Urinary bladder (tissue), 4 donors: ENCODE measurements around the gene SUPT20H. TPM values are rescaled to one million over a fixed set of nuclear protein-coding genes. Genes with fewer than 3 reads are reported as not detected.
A peak's percentile ranks its signal among the peaks of the same experiment; 100 is the strongest.

Experiments used
- DNase-seq: peaks from one replicate; pipeline ENCODE4 v3.0.0-alpha.2; 2015; ENCODE audit errors: extremely low spot score
- H3K27ac ChIP-seq: one replicate; pipeline ENCODE4 v1.5.1; 2013; ENCODE audit warnings: low read depth, mild to moderate bottlenecking, moderate library complexity
- H3K36me3 ChIP-seq: one replicate; pipeline ENCODE4 v1.6.1; 2013; ENCODE audit warnings: mild to moderate bottlenecking, moderate library complexity; ENCODE audit not compliant: insufficient read depth
- H3K4me1 ChIP-seq: one replicate; pipeline ENCODE4 v1.6.1; 2013; ENCODE audit warnings: mild to moderate bottlenecking, moderate library complexity; ENCODE audit not compliant: insufficient read depth
- H3K4me3 ChIP-seq: one replicate; pipeline ENCODE4 v1.5.1; 2013; ENCODE audit warnings: low read depth, low read length
- WGBS: extraction: QIAGEN DNeasy Blood & Tissue Kit; methylation state at CpG from one replicate; pipeline ENCODE4 v1.1.7; 2013; 5-methylcytosine and 5-hydroxymethylcytosine counted together
- polyA plus RNA-seq: library from polyadenylated mRNA; stranded (reverse); fragments of 200-250 nt; gene quantifications from one replicate; pipeline ENCODE4 v1.2.3, GENCODE V29; 2013
- total RNA-seq: library from RNA; depleted of rRNA; stranded (reverse); fragments of >200 nt; gene quantifications from one replicate; pipeline ENCODE4 v1.2.3, GENCODE V29; 2014
- donor health status: healthy with polysubstance abuse.
- donor health status: healthy.

The SUPT20H gene
- total and polyA plus RNA-seq, 2 donors, result 30.3 to 153 TPM

DNA sequence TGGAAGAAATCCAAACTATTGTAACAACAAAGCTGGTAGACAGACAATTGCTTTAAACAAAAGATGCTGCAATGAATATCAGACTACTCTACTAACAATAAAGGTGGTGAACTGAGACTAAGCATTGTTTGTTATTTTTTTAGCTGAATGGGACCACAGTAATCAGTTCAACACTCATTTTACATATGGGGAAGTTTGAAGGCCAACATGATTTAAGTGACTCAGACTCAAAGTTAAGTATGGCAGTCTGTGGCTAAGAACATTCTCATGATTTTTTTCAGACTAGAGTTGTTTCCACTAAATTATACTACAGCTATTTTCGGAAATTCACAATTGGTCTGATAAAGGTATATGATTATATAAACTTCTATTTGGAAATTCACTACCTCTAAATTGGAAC is 48.5 kb downstream of the SUPT20H start:
- WGBS, result 42% methylated on average over 1 of the region's 1 CpG
- no peak for DNase-seq
- H3K4me1 ChIP-seq, result no peaks in the 10 kb centered on the region
- no peak overlapping the region for H3K4me3 ChIP-seq
- no peak overlapping the region for H3K27ac ChIP-seq
- H3K36me3 ChIP-seq, result peaks cover 2% of the 10 kb centered on the region

DNA sequence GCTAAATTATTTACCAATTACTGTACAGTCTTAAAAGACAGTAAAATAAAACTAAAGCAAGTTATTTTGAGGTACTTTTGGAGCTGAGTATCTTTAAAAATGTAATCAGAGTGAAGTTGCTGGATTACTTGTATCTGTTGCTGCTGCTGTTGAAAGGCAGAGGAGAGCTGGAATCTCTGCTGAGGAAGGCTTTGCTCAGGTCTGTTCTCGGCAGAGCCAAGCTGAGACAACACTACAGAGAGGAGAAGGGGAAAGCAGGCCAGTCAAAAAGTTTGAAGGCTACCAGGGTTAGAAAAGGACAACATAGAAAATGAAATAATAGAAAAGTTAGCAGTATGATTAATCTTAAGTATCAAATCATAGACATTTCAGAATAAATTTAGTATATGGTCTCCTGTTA is 49.1 kb downstream of the SUPT20H start:
- no peak overlapping the region for H3K27ac ChIP-seq
- no peaks in the 10 kb centered on the region for H3K4me1 ChIP-seq
- DNase-seq, result no peak
- WGBS, result 75% methylated on average over 1 of the region's 1 CpG
- H3K36me3 ChIP-seq, result peaks cover 2% of the 10 kb centered on the region
- H3K4me3 ChIP-seq, result no peak overlapping the region

DNA sequence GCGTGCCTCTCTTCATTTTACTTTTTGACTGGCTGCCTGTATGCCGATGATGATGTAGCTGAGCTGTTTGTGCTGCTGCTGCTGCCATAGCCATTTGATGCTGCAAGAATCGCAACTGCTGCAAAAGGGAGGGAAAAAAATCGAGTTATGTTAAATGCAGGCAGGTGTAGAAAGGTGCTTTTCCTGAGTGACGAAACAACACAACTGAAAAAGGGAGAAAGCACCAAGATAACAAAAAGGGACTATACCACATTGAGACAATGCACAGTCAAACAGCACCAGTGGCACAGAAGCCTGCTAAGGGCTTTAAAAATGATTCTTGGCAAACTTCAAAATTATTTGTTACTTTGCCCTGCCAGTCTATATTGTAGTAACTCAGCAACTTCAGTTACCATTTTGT is 49.8 kb downstream of the SUPT20H start:
- Histone ChIP-seq H3K27ac (no peak overlapping the region), H3K4me3 (no peak overlapping the region), H3K4me1 (no peaks in the 10 kb centered on the region), H3K36me3 (peaks cover 3% of the 10 kb centered on the region)
- DNase-seq, result no peak
- WGBS, result 93% methylated on average over 5 of the region's 5 CpGs

DNA sequence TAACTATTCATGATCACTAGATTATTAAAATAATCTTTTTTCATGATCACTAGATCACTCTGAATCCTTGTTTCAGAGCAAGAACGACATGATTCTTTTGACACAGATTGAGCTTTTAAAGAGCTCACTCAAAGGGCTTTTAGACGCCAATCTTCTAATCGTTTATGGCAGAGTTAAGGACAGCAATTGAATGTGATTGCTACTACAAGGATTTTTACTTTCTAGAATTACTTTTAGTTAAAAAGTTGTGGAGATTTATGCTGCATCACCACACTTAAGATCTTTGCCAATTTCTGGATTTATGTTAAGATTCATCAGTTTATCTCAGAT is 57.6 kb downstream of the SUPT20H start:
- 30% methylated on average over 3 of the region's 3 CpGs for WGBS
- Histone ChIP-seq H3K4me3 (no peak overlapping the region), H3K36me3 (peaks cover 1% of the 10 kb centered on the region), H3K4me1 (no peaks in the 10 kb centered on the region), H3K27ac (no peak overlapping the region)
- DNase-seq, result no peak

DNA sequence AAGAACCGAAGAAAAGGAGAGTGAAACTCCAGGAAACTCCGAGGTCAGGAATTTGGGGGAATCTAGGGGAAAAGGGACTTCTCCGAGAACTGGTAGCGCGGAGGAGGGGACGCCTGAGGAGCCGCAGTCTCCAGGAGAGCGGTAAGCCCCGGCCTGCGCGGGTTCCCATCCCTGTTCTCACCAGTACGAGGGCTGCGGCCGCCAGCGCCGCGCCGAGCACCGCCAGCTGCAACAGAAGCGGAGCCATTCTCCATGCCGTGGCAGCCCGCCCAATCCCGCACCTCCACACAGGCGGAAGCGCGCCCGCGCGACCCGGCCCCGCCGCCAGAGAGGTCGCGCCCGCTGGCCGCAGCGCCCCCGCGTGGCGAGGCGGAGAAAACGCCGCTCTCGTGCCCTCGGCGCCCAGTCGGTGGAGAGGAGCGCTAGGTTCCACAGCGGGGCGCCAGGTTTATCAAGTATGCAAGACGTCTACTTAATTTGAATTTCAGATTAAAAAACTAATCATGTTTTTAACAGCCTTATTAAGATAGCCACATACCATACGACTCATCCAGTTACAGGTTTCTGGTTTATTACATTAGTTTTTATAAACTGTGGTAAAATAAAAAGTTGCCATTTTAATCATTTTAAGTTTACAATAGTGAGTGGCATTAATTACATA is 60.3 kb downstream of the SUPT20H start, which contains the start of gene ALG5:
TSS of gene ALG5 (minus strand) at position 287 of the 661 bp plus-strand sequence. CDS start at position 247, 40 bp downstream.
- Histone ChIP-seq H3K4me1 (no peaks in the 10 kb centered on the region), H3K36me3 (no peaks in the 10 kb centered on the region), H3K4me3 (peak within 1 kb of the TSS; percentile 84), H3K27ac (peak within 1 kb of the TSS; percentile 24)
- under 1% methylated on average over 52 of the region's 52 CpGs for WGBS
- DNase-seq, result peak; percentile 68

DNA sequence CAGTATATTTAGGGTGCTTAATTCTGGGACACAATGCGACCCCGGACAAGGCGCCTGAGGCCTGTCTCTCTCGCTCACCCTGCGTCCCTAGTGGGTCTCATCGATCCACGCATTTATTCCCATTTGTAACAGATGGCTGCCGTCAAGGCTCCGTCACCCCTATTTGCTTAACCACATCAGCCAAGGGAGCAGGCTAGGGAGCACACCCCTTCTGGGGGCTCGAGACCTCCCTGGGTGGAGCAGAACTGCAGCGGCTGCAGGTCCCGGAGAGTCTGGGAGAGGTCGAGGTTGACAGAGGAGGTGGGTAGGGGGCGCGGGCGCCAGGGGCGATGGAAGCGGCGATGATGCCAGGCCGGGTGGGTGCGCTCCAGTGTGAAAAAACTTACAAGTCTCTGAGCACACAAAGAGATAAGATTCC is 60.9 kb downstream of the SUPT20H start:
- no peak for DNase-seq
- no peaks in the 10 kb centered on the region for H3K4me1 ChIP-seq
- H3K4me3 ChIP-seq, result peak overlapping the region; percentile 84
- peak overlapping the region; percentile 12 for H3K27ac ChIP-seq
- H3K36me3 ChIP-seq, result no peaks in the 10 kb centered on the region
- 1% methylated on average over 21 of the region's 21 CpGs for WGBS

DNA sequence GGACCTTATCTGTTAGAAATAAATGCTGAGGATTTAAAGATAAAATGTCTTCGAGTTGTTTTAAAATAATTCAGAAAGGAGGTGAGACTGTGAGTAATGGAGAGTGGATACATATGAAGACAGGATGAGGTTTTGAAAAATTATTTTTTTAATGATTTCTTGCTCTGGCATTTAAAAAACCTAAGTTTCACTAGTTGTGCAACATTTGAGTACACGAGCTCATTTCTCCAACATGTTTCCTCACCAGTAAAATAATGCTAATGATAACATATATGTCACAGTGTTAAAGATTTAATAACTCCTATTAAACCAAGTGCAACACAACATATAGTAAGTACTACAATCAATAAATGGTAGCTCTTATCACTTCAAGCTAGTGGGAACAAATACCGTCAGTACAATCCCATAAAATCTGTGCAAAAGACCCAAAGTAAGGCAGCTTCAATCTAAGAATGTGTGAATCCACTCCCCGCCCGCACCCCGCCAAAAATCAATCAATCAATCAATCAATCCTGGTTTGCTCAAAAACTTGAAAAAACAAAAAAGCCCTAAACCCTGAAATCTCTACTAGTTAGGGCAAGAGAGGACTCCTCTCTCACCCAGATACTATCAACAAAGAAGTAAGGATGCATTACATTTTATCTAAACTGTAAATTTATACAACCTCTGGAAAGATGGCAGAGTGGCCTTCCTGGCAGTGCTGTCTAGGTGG is 61.6 kb downstream of the SUPT20H start:
- Histone ChIP-seq H3K4me1 (no peaks in the 10 kb centered on the region), H3K27ac (no peak overlapping the region), H3K4me3 (peak overlapping the region; percentile 84), H3K36me3 (no peaks in the 10 kb centered on the region)
- 52% methylated on average over 6 of the region's 6 CpGs for WGBS
- DNase-seq, result no peak

- H3K4me3 ChIP-seq, result no peak overlapping the region
- DNase-seq, result no peak
- H3K4me1 ChIP-seq, result no peaks in the 10 kb centered on the region
- 88% methylated on average over 4 of the region's 4 CpGs for WGBS
- no peak overlapping the region for H3K27ac ChIP-seq
- H3K36me3 ChIP-seq, result peaks cover 3% of the 10 kb centered on the region
Measured at GRCh38 chr13:36992362-36992761, 67.1 kb downstream of the SUPT20H start.

- H3K4me3 ChIP-seq, result no peak overlapping the region
- DNase-seq, result no peak
- H3K4me1 ChIP-seq, result no peaks in the 10 kb centered on the region
- peaks cover 6% of the 10 kb centered on the region for H3K36me3 ChIP-seq
- no peak overlapping the region for H3K27ac ChIP-seq
- 91% methylated on average over 2 of the region's 2 CpGs for WGBS
Measured at GRCh38 chr13:36986462-36987240, 72.8 kb downstream of the SUPT20H start.

- Histone ChIP-seq H3K4me1 (no peaks in the 10 kb centered on the region), H3K36me3 (peaks cover 6% of the 10 kb centered on the region), H3K27ac (no peak overlapping the region), H3K4me3 (no peak overlapping the region)
- DNase-seq, result no peak
- WGBS, result 26% methylated on average over 6 of the region's 6 CpGs
Measured at GRCh38 chr13:36981156-36981743, 78.2 kb downstream of the SUPT20H start.

DNA sequence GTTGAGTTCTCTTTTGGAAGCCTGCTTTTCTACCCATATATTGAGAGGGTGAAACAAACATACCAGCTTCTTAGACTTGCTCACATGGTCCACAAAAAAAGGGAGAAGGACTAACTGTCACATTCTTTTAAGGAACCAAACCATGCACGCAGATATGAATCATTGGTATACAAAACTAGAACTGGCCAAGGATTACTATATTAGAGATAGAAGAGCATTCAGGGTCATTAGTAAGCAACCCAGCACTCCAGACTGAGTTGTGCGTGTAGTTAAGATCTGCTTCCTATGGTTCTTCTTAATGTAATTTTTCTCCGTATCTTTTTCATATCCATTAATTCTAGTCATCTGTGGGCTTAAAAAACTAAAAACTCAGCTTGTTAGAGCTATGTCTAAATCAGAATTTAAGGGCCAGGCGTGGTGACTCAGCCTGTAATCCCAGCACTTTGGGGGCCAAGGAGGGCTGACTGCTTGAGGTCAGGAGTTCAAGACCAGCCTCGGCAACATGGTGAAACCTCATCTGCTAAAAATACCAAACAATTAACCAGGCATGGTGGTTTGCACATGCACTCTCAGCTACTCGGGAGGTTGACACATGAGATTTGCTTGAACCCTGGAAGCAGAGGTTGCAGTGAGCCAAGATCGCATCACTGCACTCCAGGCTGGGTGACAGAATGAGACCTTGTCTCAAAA is 80.0 kb downstream of the SUPT20H start:
- 80% methylated on average over 7 of the region's 7 CpGs for whole genome bisulfite sequencing
- no peak for DNase-seq
- H3K27ac ChIP-seq, result no peak overlapping the region
- no peaks in the 10 kb centered on the region for H3K4me1 ChIP-seq
- peaks cover 3% of the 10 kb centered on the region for H3K36me3 ChIP-seq
- no peak overlapping the region for H3K4me3 ChIP-seq

GRCh38 chr13:36975172-36975571 is 84.3 kb downstream of the SUPT20H start:
- 84% methylated on average over 1 of the region's 1 CpG for WGBS
- Histone ChIP-seq H3K36me3 (peaks cover 2% of the 10 kb centered on the region), H3K4me3 (no peak overlapping the region), H3K27ac (no peak overlapping the region), H3K4me1 (no peaks in the 10 kb centered on the region)
- no peak for DNase-seq

DNA sequence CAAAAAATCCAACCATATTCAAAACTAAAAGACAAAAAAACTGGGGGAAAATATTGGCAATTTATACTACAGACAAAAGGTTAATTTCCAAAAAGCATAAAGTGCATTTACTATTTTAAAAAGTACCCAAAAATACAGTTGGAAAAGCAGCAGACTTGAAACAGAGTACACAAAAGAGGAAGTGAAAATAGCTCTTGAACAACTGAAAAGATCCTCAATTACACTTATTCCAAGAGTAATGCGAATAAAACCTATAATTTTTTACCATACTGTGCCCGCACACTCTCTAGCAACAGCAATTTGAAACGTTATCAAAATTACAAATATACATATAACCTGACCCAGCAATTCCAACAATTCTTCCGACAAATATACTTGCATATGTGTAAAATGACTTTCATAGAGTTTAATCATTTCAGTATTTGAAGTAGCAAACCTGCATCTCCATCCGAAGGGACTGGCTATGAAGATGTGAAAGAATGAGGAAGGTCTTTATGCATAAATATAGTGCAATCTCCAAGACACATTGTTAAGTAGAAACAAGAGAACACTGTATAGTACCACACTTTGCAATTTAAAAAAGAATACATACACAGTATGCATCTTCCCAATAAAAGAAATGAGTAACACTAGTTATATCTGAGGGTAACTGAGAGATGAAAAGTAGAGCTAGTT is 85.7 kb downstream of the SUPT20H start:
- H3K36me3 ChIP-seq, result peaks cover 2% of the 10 kb centered on the region
- DNase-seq, result no peak
- no peaks in the 10 kb centered on the region for H3K4me1 ChIP-seq
- WGBS, result 97% methylated on average over 5 of the region's 5 CpGs
- H3K4me3 ChIP-seq, result no peak overlapping the region
- no peak overlapping the region for H3K27ac ChIP-seq
